SK-N-MC (cell line): ENCODE measurements around the gene AQP12A.

Experiments used
- EZH2 ChIP-seq: fragments of 200-600 bp; sonication (generic); IDR thresholded peaks from one replicate; pipeline ENCODE4 v1.6.1; 2017; ENCODE audit warnings: antibody characterized with exemption
- POLR2AphosphoS5 ChIP-seq: IDR thresholded peaks from 2 replicates; pipeline ENCODE4 v1.6.1; 2012; ENCODE audit warnings: mild to moderate bottlenecking, low read depth, low read length, borderline replicate concordance

DNA sequence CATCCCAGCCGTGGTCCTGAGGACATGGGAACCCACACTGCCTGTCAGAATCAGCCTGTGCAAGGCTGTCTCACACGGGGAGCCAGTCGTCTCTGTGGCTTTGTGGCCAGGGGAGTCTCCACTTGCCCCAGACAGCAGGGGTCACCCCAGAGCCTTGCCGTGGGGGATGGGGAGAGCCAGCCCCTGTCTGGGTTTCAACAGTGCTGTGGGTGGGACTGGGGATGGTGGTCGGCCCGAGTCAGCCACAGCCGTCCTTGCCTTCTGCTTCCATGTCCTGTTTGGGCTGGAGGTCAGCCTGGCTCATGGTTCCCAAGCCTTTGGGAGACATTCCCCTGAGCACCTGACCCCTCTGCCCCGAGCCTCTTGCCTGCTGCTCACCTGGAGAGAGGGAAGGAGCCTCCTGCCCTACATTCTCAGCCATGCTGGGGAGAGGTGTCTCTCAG, 46.8 kb upstream of the AQP12A start:
- TF ChIP-seq EZH2 (no peak), POLR2AphosphoS5 (no peak)
